Fibroblast of gingiva (primary cell): ENCODE data around the gene EDRF1.

ENCODE experiments used
- DNase-seq: peaks from one replicate; pipeline ENCODE4 v3.0.0-alpha.2; 2011; ENCODE audit warnings: low read depth

EDRF1 gene

GRCh38 chr10:125788156-125789034 lies 68.9 kb downstream of the EDRF1 start:
- no peak for DNase-seq

GRCh38 chr10:125792342-125793300 lies 73.1 kb downstream of the EDRF1 start:
- DNase-seq = no peak

- DNase-seq = no peak
Observed at GRCh38 chr10:125795128-125795527, 75.6 kb downstream of the EDRF1 start.

- DNase-seq = no peak
Observed at GRCh38 chr10:125795637-125796190, 76.2 kb downstream of the EDRF1 start.

GRCh38 chr10:125797424-125797823 lies 77.9 kb downstream of the EDRF1 start:
- DNase-seq = no peak

GRCh38 chr10:125797994-125798662 lies 78.6 kb downstream of the EDRF1 start:
- DNase-seq = no peak

- DNase-seq = no peak
Observed at GRCh38 chr10:125799451-125800182, 80.1 kb downstream of the EDRF1 start.

- no peak for DNase-seq
Observed at GRCh38 chr10:125801574-125801973, 82.1 kb downstream of the EDRF1 start.

GRCh38 chr10:125802131-125802530 lies 82.6 kb downstream of the EDRF1 start:
- DNase-seq = no peak

GRCh38 chr10:125802739-125803138 lies 83.2 kb downstream of the EDRF1 start:
- DNase-seq = no peak

GRCh38 chr10:125808047-125808446 lies 88.5 kb downstream of the EDRF1 start:
- no peak for DNase-seq

GRCh38 chr10:125811251-125811650 lies 91.7 kb downstream of the EDRF1 start:
- peak; percentile 25 for DNase-seq

GRCh38 chr10:125812128-125812750 lies 92.7 kb downstream of the EDRF1 start:
- DNase-seq = peak; percentile 29
